ENCODE results near the gene IRS2.

IRS2 gene

DNA sequence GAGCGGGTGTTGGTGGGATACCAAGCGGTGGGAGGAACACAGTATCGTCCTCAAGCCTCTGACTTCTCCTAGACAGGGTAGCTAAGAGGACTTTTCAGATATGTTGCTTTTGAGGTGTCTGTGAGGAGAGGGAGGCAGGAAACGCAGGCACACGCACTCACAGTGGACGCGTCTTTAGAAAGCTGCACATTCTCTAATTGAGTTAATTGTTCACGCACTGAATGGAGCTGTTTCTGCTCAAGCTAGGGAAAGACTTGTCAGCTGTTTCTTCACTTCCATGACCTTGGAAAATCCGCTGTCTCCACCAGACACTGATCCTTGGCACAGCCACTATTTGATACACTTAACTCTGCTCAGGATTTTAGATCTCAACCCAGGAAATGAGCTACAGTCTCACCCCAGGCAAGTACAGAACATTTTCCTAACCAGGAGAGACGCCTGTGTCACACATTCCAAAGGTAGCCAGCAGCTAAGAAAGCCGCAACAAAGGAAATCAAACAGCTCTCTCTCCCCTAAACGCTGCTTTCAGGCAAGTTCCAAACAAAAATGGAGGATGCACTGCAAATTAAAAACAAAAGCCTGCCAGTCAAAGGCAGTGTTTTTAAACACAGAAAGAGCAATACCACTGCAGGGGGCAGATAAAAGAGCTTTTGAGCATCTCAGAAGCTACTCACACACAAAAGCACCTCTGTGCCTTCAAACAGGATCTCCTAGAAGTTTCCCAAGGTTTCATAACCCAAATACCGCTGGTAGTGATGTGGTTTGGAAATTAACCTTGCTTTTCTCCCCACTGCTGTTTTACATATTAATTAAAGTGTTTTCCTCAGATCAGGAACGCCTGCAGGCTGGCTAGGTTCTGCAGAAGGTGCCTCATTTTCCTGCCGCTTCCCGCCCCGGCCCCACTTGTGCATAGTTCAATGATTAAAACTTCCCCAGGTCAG lies 57.3 kb downstream of the IRS2 start:
- DNase-seq = no peak

DNA sequence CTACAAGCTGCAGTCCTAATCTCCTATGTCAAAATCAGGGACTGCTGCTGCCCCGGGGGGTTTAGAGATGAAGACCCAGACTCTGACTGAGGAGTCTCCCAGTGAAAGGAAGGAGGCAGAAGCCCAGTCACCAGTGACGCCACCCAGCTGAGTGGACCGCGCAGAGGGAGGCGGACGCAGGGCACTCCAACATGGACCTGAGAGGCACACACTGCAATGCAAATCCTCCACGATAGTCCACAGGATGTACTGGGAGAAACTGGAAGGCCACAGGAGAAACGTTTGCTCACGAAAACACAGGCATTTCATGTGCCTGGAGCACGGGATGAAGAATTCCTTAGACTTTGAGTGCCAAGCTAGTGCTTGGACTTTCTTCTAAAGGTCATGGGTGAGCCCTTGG lies 58.3 kb downstream of the IRS2 start:
- no peak for DNase-seq

DNA sequence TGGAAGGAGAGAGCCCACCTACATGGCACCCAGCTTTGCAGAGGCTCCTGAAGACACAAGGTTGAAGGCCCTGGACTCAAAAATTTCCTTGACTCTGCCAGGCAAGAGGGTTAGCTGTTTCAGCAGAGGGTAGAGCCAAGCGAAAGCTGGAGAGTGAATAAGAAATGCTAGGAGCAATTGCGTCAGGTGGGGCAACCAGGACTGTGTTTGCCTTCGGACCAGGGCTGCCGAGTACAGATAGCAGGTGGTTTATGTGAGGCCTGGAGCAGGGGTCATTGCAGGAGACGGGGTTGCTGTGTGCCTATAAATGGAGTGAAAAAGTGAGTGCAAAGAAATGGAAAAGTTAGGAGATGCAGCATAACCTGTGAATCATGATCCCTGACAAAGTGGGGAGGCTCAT lies 59.1 kb downstream of the IRS2 start:
- DNase-seq = no peak

DNA sequence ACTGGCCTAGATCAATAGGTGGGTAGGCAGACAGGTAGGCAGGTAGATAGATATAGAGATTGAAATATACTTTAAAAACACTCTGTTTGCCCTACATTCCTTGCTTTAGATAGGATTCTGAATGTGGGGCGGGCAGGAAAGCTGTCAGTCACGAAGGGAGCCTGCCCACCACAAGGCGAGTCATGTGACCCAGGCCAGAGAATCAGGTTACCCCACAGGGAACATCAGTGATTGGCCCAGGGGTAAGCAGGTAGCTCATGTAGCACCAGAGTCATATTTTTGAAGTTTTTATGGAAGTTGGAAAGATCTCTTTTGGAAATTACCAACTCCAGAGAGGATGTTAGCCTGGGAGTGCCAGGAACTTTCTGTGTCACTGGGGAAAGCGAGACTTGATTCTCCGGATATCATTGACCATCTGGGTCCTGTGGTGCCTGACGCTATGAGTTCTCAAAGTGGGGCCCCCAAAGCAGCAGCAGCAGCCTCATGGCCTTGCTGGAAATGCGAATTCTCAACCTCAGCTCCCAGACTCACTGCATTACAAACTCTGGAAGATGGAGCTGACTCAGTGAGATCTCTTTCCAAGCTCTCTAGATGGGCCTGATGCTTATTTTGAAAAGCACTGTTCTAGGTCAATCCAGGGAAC lies 60.3 kb downstream of the IRS2 start:
- DNase-seq = no peak

DNA sequence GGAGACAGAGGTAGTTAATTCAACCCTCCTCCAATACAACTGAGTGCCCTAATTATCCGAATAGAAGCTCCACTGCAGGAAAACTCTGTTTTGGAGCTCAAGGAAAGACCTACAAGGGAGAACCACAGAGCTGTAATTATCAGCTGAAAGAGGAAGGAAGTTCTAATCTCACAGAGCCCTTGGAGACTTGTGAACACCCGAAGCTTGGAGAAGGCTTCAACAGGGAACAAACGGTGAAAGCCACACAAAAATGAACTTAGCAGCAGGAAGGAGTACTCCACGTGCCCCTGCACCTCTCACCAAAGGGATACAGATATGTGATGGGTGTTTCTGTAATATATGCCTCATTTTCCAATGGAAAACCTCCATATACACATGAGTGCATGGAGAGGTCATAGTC lies 61.1 kb downstream of the IRS2 start:
- DNase-seq = no peak

DNA sequence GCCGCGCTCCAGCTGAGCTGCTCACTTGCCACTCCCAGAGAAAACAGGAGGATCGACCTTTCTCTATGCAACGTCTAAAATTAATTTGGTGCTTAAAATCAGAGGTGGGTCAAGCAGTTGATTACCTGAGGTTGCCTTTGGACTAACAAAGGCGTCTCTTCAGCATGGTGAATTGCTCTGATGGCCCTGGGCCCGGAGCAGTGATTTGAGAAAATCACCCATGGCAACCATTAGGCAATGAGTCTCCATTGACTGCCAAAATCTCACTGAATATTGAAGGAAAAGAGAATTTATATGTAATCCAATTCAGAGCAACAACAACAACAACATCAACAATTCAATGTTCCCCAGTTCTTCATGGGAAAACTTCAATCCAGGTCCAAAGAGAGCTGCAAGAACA lies 61.8 kb downstream of the IRS2 start:
- DNase-seq = no peak

DNA sequence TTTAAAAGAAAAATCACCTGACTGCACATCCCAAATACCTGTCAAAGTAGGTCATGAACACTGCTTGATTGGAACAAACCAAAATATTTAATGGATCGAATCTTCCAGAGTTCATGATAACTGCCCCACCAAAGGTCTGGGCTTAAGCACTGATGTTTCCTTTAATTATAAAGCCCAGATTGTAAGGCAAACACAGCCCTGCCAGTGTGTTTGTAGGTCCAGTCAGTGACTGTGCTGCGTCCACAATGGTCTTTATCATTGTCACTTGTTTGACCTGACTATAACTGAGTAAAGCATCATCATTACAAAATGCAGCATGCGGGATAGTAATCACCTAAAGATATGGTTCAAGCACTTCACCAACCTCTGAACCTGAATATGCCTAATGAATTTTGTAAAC lies 63.3 kb downstream of the IRS2 start:
- DNase-seq = no peak

DNA sequence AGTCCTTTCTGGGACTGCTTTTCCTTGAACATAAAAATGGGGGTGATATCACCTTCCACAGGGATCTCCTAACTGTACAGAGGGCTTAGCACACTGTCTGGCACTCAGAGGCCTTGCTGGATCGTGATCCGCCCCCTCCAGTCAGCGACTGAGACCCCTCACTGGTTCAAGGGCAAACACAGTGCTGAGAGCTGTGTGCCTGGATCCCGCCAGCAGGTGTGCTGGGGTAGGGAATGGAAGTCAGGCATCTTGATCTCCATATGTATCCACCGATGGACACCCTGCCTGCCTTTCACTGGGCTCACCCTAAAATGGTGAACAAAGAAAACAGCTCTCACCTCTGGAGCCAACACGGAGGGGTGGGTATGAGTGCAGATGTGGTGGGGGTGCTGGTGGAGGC lies 64.3 kb downstream of the IRS2 start:
- no peak for DNase-seq

DNA sequence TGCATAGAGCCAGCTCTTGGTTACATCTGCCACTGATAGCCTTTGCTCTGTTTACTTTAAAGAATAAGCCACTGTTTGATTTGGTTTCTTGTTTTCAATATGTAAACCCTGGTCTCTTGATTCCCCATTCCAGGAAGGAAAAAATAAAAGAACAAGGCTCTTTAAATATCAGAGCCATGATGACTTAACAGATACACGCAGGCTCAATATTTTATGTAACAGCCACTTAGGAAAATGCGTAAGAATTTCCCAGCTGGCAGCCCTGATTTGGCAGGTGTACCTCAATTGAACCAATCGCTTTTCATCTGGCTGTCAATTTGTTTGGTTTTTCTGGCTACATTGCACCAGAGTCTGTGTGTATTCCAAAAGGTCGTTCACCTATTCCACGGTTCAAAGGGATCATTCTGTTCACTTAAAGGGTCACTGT lies 65.6 kb downstream of the IRS2 start:
- no peak for DNase-seq

DNA sequence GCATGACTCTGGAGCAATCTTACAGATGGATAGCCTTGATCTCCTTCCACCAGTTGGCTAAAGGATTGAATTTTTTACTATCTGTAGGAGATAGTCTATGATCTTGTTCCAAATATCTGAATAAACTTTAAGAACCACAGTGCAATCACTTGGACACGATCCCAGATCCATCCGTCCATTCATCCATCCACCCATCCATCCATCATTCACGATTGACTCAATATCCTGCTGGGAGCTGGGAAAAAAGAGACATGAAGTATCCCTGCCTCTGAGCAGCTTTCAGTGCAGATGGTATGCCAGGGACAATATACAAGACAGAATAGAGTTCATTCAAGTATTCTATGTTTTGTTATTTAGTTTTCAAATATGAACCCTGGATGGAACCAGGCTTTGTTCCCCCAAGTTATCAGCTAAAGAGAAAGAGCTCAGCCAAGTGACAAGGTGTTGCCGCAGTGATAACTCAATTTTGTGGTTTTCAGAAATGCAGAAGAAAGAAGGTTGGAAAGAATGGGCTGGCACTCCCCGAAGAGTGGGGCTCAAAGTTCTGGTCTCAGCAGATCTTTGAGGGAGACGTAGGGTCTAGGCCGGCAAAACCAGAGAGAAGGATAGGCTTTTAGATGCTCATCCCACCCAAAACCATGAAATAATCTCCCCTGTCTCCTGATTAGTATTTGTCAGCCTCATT lies 66.3 kb downstream of the IRS2 start:
- DNase-seq = no peak

DNA sequence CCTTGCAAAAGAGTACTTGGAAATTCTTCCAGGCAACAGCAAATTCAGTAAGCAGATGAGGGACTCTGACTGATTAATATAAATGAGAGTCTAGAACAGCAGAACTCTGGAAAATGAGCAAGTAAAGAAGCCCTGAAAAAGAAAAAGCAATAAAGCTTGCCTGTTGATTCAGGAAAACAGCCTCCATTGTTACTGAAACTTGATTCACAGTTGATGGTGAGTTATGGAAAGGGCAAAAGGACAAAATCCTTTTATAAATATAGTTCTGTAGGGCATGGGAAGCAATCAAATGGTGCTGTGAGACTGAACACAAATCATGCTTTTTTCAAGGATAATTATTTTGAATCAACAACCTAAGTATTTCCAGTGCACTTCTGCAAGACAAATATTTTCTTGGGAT lies 67.7 kb downstream of the IRS2 start:
- no peak for DNase-seq

DNA sequence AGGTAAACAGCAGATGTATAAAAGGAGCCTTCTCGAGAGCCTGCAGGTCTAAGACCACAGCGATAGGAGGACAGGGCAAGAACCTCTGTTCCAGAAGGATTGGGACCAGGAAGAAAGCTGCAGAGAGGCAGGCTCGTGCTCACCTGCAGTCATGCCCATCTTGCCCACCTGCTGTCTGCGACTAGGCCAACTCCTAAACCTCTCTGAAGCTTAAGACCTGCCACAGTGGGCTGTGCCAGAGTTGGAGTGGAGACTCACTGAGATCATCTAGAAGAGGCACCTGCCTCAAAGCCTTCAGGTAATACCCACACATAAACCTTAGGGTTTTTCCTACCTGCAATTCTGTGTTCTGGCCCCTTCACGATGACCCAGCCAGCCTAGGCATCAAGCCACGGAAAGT lies 68.7 kb downstream of the IRS2 start:
- no peak for DNase-seq

DNA sequence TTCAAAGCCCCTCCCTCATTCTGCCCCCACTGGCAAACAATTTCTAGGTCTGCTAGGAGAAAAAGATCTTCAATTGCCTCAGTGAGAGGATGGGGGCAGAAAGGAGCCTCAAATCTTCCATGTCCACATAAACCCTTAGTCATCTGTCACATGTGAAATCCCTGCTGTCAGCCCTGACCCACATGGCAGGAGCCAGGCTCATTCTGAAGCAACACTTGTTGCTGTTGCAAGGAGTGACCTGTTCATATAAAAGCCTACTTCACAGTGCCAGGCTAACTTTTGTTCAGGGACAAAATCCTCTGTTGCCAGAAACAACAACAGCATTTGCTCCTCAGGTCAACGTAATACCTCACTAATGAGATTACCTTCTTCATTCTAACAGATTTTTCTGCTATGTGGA lies 70.5 kb downstream of the IRS2 start:
- DNase-seq = no peak

DNA sequence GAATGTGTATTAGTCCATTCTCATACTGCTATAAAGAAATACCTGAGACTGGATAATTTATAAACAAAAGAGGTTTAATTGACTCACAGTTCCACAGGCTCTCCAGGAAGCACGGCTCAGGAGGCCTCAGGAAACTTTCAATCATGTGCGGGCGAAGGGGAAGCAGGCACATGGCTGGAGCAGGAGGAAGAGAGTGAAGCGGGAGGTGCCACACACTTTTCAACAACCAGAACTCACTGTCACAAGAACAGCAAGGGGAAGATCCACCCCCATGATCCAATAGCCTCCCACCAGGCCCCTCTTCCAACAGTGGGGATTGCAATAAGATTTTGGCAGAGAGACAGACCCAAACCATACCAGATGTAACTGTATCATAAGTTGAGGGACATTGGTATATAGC lies 72.7 kb downstream of the IRS2 start:
- no peak for DNase-seq

DNA sequence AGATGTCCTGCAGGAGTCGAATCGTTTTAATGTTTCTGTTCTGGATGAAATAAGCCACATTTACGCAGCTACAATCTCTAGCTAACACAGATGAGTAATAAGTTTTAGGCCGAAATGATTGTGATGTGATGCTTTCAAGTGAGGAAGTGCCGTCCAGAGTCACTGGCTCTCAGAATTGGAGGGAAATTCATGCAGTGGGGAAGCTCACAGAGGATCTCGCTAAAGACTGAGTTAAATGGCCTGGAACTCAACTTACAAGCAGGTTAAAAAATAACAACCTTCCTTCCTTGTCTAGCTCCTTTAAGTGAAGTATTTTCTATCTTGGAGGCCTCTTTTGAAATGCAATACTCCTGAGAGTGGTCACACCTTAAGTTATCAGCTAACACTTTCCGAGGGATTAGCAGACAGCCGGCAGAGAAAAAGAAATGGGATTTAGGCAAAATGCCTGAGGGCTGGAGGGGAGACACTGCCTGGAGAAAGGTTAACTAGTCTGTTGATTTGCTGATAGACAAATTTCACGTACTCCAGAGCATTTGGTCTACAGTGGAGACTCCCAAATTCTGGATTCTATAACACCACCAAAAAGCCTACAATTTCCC lies 74.2 kb downstream of the IRS2 start:
- DNase-seq = no peak

DNA sequence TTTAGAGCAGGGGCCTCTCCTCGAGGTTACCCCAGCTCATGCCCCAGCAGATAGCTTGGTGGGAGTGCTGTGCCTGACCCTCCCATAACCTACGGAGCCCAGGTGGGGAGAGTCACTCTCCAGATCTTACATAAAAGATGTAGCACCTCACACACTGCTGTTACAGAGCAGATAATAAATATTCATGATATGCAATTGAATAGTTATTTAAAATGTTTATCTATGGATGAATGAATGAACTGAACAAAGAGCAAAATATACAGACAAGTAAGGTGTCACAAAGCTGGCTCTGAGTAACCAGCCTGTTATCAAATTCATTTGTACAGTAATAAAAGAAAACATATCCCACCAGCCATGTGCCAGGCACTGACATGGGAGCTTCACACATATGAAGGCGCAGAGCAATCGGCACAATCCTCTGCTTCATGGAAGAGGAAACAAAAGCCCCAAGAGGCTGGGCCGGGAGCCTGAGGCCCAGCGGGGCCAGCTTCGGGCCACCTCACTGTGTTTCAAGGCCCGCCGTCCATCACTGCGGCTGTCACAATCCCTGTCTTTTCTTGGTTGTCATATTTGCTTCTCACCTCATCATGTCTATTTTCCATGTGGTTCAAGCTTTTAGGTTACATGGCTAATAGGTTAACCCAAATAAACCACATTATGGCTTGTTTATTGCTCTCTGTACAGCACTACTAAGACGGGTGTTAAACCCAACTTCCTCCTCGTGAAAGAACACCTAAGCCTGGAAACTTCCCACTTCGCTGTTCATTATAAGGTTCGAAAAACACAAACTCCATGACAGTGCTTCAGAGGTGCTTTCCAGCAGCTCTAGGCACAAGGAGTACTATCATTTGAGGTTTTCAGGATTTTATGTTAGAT lies 78.4 kb downstream of the IRS2 start:
- DNase-seq = no peak

DNA sequence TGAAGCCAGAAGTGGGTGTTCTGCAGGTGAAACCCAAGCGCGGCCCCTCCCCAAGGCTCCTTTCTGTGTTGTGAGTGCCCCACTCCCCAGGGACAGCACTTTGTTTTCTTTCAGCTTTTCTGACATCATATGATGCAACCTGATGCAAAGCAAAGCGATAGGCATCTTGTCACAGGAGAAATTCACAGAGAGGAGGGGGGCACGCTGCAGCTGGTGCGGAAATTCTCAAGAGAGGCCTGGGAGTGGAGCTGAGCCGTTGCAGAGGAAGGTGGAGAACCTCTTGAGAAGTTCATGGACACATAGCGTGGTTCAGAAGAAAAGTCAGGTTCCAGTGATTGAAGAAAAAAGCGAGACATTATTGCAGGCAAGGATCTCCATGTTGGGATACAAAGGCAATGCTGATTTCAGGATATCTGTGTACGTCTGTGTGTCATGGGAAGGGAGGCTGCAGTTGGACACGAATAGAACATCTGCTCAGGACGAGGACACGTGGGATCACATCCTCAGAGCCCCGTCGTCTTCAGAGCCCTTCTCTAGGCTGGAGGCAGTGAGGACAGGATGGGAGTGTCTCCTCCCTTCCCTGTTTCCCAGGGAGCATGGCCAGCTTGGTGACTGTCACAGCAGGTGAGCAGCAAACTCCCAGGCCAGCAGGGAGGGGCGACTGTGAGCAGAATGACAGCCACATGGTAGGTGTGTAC lies 79.2 kb downstream of the IRS2 start:
- DNase-seq = no peak

DNA sequence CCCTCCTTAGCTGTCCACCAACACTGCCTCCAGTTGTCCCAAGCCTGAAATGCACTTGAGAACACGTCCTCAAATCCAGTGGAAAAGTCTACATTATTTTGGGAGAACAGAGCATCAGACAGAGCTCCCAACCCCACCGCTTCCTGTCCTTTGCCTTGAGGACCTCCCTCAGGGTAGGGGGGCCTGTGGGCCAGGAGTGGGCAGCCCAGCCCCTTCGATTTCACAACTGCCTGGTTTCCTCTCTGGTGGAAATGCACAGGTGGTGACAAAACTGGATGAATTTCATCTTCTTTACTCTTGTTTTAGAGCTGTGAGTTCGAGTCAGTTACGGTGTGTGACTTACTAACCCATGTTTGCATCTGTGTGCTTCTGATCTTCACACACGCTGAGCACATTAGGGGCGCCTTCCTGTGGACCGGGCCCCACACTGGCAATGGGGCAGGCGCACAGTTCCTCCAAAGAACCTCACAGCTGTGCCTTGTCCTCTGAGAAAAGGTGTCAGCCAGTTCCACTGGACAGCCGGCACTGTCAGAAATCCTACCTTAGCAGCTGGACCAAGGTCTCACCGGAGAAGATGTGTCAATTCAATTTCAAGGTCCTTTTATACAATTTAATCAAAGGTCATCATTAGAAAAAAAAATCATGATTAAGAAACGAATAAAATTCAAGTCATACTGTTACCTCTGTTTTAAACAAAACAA lies 80.2 kb downstream of the IRS2 start:
- DNase-seq = no peak

DNA sequence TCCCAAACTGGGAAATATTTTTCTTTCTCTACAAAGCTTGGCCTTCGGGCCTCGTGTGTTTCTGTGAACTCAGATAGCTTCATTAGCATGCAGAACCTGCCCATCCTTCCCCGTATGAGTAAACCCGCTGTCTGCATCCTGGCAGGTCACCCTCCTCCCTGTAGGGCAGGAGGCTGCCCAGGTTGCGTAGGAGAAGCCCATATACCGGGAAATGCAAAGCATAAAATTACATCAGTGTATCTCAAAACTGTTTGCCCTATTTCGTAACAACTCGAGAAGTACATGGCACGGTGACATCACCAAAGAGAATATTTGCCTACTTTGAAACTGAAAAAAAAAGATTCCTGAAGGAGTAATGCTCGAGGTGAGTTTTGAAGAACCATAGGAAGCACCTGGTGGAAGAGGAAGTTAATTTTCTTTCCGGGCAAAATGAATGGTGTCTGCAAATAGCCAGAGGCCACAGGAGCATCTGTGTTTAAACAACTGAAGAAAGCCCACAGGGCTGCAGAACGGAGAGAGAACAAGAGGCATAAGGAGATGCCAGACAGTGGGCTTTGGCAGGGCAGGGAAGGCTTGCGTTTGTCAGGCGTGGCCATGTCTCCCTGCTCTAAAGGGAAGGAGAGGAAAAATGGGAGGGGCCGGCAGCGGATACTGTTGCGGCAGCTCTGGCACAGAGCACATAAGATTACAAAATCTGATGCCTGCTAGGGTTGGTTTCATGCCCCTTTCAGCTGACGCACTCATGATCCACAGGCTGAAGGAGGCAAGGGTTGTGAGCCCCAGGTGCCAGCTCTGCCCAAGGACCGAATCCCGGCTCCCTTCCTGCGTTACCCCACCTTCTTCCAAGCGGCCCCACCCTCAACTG lies 81.4 kb downstream of the IRS2 start:
- no peak for DNase-seq

DNA sequence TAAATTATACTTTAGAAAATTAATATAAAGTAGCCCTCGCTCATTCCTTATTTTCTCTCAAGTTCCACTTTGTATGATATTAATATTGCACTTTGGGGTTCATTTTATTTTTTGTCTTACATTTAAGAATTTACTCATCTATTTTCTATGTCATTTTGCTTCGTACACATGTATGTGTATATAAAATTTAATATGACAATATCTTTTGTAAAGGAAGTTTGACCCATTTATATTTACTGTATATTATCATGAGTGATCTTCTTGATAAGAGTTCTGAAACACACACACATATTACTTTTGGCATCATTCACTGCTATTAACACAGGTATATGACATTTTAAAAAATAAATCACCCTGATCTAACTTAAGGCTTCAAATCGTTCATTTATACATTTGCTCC lies 83.1 kb downstream of the IRS2 start:
- DNase-seq = no peak

All from CD4-positive, alpha-beta T cell treated with Interleukin-6 for 4 hours (primary cell).